Measurements from ENCODE around the gene NEK7.

DNA sequence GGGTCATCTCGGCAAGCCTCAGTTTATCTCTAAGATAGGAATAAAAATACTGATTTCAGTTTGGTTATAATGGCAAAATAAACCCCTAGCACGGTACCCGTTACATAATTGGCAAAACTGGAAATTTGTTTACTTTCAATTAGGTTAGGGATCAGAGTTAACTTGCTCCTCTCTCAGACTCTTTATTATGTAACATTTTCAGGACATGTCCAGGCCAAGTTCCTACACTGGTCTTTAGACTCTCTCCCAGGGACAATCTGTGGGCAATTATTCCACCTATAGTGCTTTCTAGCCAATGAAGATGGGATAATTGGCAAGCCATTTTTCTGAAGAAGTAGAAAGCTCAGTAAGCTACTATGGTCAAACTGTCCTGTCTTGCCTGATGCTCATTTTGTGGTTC lies 189.4 kb downstream of the NEK7 start:
- no peak for TF ChIP-seq POLR2A (IDR thresholded peaks at IDR 0.05)
- TF ChIP-seq, protein P1, sequence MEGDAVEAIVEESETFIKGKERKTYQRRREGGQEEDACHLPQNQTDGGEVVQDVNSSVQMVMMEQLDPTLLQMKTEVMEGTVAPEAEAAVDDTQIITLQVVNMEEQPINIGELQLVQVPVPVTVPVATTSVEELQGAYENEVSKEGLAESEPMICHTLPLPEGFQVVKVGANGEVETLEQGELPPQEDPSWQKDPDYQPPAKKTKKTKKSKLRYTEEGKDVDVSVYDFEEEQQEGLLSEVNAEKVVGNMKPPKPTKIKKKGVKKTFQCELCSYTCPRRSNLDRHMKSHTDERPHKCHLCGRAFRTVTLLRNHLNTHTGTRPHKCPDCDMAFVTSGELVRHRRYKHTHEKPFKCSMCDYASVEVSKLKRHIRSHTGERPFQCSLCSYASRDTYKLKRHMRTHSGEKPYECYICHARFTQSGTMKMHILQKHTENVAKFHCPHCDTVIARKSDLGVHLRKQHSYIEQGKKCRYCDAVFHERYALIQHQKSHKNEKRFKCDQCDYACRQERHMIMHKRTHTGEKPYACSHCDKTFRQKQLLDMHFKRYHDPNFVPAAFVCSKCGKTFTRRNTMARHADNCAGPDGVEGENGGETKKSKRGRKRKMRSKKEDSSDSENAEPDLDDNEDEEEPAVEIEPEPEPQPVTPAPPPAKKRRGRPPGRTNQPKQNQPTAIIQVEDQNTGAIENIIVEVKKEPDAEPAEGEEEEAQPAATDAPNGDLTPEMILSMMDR (IDR thresholded peaks at IDR 0.05 in 4 of 5, conservative IDR thresholded peaks at IDR 0.05 in 1 of 5) = no peak
